ENCODE data around the gene MRPL28.
"Not testable (repeated sequence)": the region's sequence is repeated elsewhere in the genome, so short reads cannot be mapped to it uniquely, and the experiment has no call there.

The MRPL28 gene

GRCh38 chr16:389352-389751 lies 19.0 kb upstream of the MRPL28 start:
- DNase-seq (ENCODE audit: low read depth) = no peak

GRCh38 chr16:387761-388666 lies 17.7 kb upstream of the MRPL28 start:
- not testable (repeated sequence) for DNase-seq (ENCODE audit: low read depth)

- DNase-seq (ENCODE audit: low read depth) = no peak
These were observed 16.4 kb upstream of the MRPL28 start for GRCh38 chr16:386641-387156.

GRCh38 chr16:383326-384051 lies 13.2 kb upstream of the MRPL28 start:
- DNase-seq (ENCODE audit: low read depth) = no peak

- DNase-seq (ENCODE audit: low read depth) = no peak
These were observed 11.7 kb upstream of the MRPL28 start, which contains the start of gene PGAP6 for GRCh38 chr16:381789-382717. PGAP6 (minus strand) TSS chr16:381978; CDS start chr16:381821, 157 bp downstream.

- no peak for DNase-seq (ENCODE audit: low read depth)
These were observed 10.9 kb upstream of the MRPL28 start for GRCh38 chr16:381012-381788.

- no peak for DNase-seq (ENCODE audit: low read depth)
These were observed 10.3 kb upstream of the MRPL28 start for GRCh38 chr16:380762-381011.

GRCh38 chr16:379961-380761 lies 9.8 kb upstream of the MRPL28 start:
- no peak for DNase-seq (ENCODE audit: low read depth)

GRCh38 chr16:379183-379960 lies 9.0 kb upstream of the MRPL28 start:
- no peak for DNase-seq (ENCODE audit: low read depth)

- DNase-seq (ENCODE audit: low read depth) = no peak
These were observed 8.5 kb upstream of the MRPL28 start for GRCh38 chr16:378821-379182.

GRCh38 chr16:378113-378820 lies 7.9 kb upstream of the MRPL28 start:
- not testable (repeated sequence) for DNase-seq (ENCODE audit: low read depth)

GRCh38 chr16:377419-377951 lies 7.1 kb upstream of the MRPL28 start:
- DNase-seq (ENCODE audit: low read depth) = no peak

- DNase-seq (ENCODE audit: low read depth) = no peak
These were observed 6.6 kb upstream of the MRPL28 start for GRCh38 chr16:376817-377418.

- no peak for DNase-seq (ENCODE audit: low read depth)
These were observed 5.8 kb upstream of the MRPL28 start for GRCh38 chr16:375927-376816.

GRCh38 chr16:375212-375611 lies 4.9 kb upstream of the MRPL28 start:
- DNase-seq (ENCODE audit: low read depth) = no peak

- DNase-seq (ENCODE audit: low read depth) = no peak
These were observed 4.2 kb upstream of the MRPL28 start for GRCh38 chr16:374616-374926.

GRCh38 chr16:373848-374615 lies 3.7 kb upstream of the MRPL28 start:
- no peak for DNase-seq (ENCODE audit: low read depth)
